ENCODE results near the gene ZC3H10.
"Not testable (repeated sequence)": the region's sequence is repeated elsewhere in the genome, so short reads cannot be mapped to it uniquely, and the experiment has no call there.

ZC3H10 gene

GRCh38 chr12:56153678-56154065 is 35.6 kb downstream of the ZC3H10 start:
- no peak overlapping the region for H3K27ac Mint-ChIP-seq
- no peak for ATAC-seq
- DNase-seq = no peak
- H3K4me3 Mint-ChIP-seq = peak overlapping the region; percentile 87 to 93
- no peaks in the 10 kb centered on the region for H3K27me3 Mint-ChIP-seq
- H3K9me3 Mint-ChIP-seq = no peaks in the 10 kb centered on the region
- peaks cover 52% of the 10 kb centered on the region for H3K4me1 Mint-ChIP-seq

- Mint-ChIP-seq H3K27me3 (no peaks in the 10 kb centered on the region), H3K9me3 (no peaks in the 10 kb centered on the region), H3K27ac (no peak overlapping the region), H3K4me1 (peaks cover 56% of the 10 kb centered on the region), H3K4me3 (no peak overlapping the region)
- DNase-seq = no peak
- ATAC-seq = no peak
Observed at GRCh38 chr12:56154246-56154771, 36.2 kb downstream of the ZC3H10 start.

GRCh38 chr12:56154818-56155217 is 36.8 kb downstream of the ZC3H10 start:
- Mint-ChIP-seq H3K27me3 (no peaks in the 10 kb centered on the region), H3K9me3 (no peaks in the 10 kb centered on the region), H3K27ac (no peak overlapping the region), H3K4me1 (peaks cover 61% of the 10 kb centered on the region), H3K4me3 (no peak overlapping the region)
- ATAC-seq = no peak
- DNase-seq = no peak

- no peaks in the 10 kb centered on the region for H3K27me3 Mint-ChIP-seq
- DNase-seq (no peak), ATAC-seq (no peak)
- no peak overlapping the region for H3K27ac Mint-ChIP-seq
- peaks cover 62% of the 10 kb centered on the region for H3K4me1 Mint-ChIP-seq
- H3K9me3 Mint-ChIP-seq = no peaks in the 10 kb centered on the region
- H3K4me3 Mint-ChIP-seq = no peak overlapping the region
Observed at GRCh38 chr12:56155256-56155845, 37.3 kb downstream of the ZC3H10 start.

GRCh38 chr12:56156464-56157200 is 38.6 kb downstream of the ZC3H10 start:
- peaks cover 62% of the 10 kb centered on the region for H3K4me1 Mint-ChIP-seq
- not testable (repeated sequence) for H3K27me3 Mint-ChIP-seq, DNase-seq, ATAC-seq, H3K9me3 Mint-ChIP-seq
- H3K27ac Mint-ChIP-seq = peak overlapping the region; percentile 52 to 90
- peak overlapping the region; percentile 87 to 96 for H3K4me3 Mint-ChIP-seq

GRCh38 chr12:56157201-56158028 is 39.3 kb downstream of the ZC3H10 start:
- Mint-ChIP-seq H3K4me1 (peaks cover 68% of the 10 kb centered on the region), H3K27me3 (no peaks in the 10 kb centered on the region), H3K27ac (peak overlapping the region; percentile 89 to 90), H3K4me3 (peak overlapping the region; percentile 87 to 96), H3K9me3 (no peaks in the 10 kb centered on the region)
- DNase-seq (peak; percentile 60 to 63), ATAC-seq (peak; percentile 34)

GRCh38 chr12:56158029-56158925 is 40.2 kb downstream of the ZC3H10 start, which contains the start of gene MYL6:
MYL6 (plus strand) TSS chr12:56158359; CDS start chr12:56158402, 43 bp downstream.
- Mint-ChIP-seq H3K4me1 (peaks cover 66% of the 10 kb centered on the region), H3K4me3 (peak within 1 kb of the TSS; percentile 87 to 96), H3K27me3 (no peaks in the 10 kb centered on the region), H3K27ac (peak within 1 kb of the TSS; percentile 89 to 99), H3K9me3 (no peaks in the 10 kb centered on the region)
- DNase-seq (peak; percentile 83 to 93), ATAC-seq (peak; percentile 89)

- H3K4me3 Mint-ChIP-seq = peak overlapping the region; percentile 87 to 96
- DNase-seq (peak in 1 of 2 donors; percentile 33), ATAC-seq (peak; percentile 4)
- peak overlapping the region; percentile 87 to 99 for H3K27ac Mint-ChIP-seq
- no peaks in the 10 kb centered on the region for H3K9me3 Mint-ChIP-seq
- peaks cover 59% of the 10 kb centered on the region for H3K4me1 Mint-ChIP-seq
- no peaks in the 10 kb centered on the region for H3K27me3 Mint-ChIP-seq
Observed at GRCh38 chr12:56158926-56159461, 40.9 kb downstream of the ZC3H10 start.

GRCh38 chr12:56159482-56160192 is 41.6 kb downstream of the ZC3H10 start:
- peak overlapping the region; percentile 87 to 96 for H3K4me3 Mint-ChIP-seq
- H3K4me1 Mint-ChIP-seq = peaks cover 55% of the 10 kb centered on the region
- ATAC-seq (no peak), DNase-seq (no peak)
- H3K27me3 Mint-ChIP-seq = no peaks in the 10 kb centered on the region
- H3K9me3 Mint-ChIP-seq = no peaks in the 10 kb centered on the region
- peak overlapping the region; percentile 87 to 99 for H3K27ac Mint-ChIP-seq

- DNase-seq (peak in 1 of 2 donors; percentile 50), ATAC-seq (peak; percentile 52)
- Mint-ChIP-seq H3K27ac (peak overlapping the region; percentile 86 to 99), H3K4me3 (peak overlapping the region; percentile 87 to 96), H3K9me3 (no peaks in the 10 kb centered on the region), H3K4me1 (peaks cover 55% of the 10 kb centered on the region), H3K27me3 (no peaks in the 10 kb centered on the region)
Observed at GRCh38 chr12:56160193-56160763, 42.2 kb downstream of the ZC3H10 start.

- H3K4me3 Mint-ChIP-seq = peak overlapping the region; percentile 87 to 96
- H3K4me1 Mint-ChIP-seq = peaks cover 50% of the 10 kb centered on the region
- ATAC-seq = no peak
- no peaks in the 10 kb centered on the region for H3K27me3 Mint-ChIP-seq
- DNase-seq = no peak
- peak overlapping the region; percentile 77 to 99 for H3K27ac Mint-ChIP-seq
- no peaks in the 10 kb centered on the region for H3K9me3 Mint-ChIP-seq
Observed at GRCh38 chr12:56160894-56161689, 43.0 kb downstream of the ZC3H10 start.

GRCh38 chr12:56161690-56162351 is 43.8 kb downstream of the ZC3H10 start:
- peaks cover 50% of the 10 kb centered on the region for H3K4me1 Mint-ChIP-seq
- no peaks in the 10 kb centered on the region for H3K27me3 Mint-ChIP-seq
- H3K4me3 Mint-ChIP-seq = peak overlapping the region; percentile 47 to 96

More at GRCh38 chr12:56161690-56162351, 43.8 kb downstream of the ZC3H10 start:
- peak overlapping the region; percentile 28 to 77 for H3K27ac Mint-ChIP-seq
- DNase-seq (no peak), ATAC-seq (no peak)
- H3K9me3 Mint-ChIP-seq = no peaks in the 10 kb centered on the region

Measured in stimulated activated naive CD8-positive, alpha-beta T cell treated with anti-CD3 and anti-CD28 coated beads, Interleukin-15, amount 100 ng/mL, for 72 hours (primary cell).